Fibroblast of lung (primary cell): Measurements from ENCODE around the gene CYB5A.

Source experiments
- CTCF ChIP-seq, 2 donors: IDR thresholded peaks in 1 of 2; conservative IDR thresholded peaks in 1 of 2; 1 replicate in 1 of 2; 2 replicates in 1 of 2; pipeline ENCODE4 v1.5.1; 2011 to 2012; ENCODE audit warnings: low read length in 2 of 2, control low read depth in 1 of 2, inconsistent platforms in 1 of 2, low read depth in 1 of 2, mild to moderate bottlenecking in 1 of 2
- EZH2 ChIP-seq: IDR thresholded peaks from 2 replicates; pipeline ENCODE4 v1.5.1; 2012; ENCODE audit warnings: low read length, control low read depth, mild to moderate bottlenecking; ENCODE audit errors: missing control alignments

DNA sequence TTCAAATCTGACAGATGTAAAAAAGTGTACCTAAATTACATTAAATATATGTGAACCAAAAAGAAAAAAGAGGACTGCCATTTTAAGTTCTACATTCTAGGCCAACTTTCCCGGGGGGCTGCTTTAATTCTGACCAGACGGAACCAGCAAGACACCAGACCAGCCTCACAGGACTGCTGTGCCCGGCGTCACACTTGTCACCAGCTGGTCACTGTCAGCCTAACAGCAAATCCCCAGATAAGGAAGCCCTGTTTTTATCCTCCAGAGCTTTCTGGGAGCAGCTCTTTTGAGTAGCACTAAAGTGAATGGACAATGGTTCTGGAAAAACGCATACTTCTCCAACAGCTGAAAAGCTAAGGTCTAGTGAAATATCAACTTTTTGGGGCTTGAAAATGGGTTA, 35.6 kb downstream of the CYB5A start:
- TF ChIP-seq CTCF (conservative IDR thresholded peaks at IDR 0.05 in 1 of 2, IDR thresholded peaks at IDR 0.05 in 1 of 2; ENCODE audit: low read depth in 1 of 2, low read length in 2 of 2) (no peak), EZH2 (no peak)
